Measurements from ENCODE around the gene SDK1.

SDK1 gene

DNA sequence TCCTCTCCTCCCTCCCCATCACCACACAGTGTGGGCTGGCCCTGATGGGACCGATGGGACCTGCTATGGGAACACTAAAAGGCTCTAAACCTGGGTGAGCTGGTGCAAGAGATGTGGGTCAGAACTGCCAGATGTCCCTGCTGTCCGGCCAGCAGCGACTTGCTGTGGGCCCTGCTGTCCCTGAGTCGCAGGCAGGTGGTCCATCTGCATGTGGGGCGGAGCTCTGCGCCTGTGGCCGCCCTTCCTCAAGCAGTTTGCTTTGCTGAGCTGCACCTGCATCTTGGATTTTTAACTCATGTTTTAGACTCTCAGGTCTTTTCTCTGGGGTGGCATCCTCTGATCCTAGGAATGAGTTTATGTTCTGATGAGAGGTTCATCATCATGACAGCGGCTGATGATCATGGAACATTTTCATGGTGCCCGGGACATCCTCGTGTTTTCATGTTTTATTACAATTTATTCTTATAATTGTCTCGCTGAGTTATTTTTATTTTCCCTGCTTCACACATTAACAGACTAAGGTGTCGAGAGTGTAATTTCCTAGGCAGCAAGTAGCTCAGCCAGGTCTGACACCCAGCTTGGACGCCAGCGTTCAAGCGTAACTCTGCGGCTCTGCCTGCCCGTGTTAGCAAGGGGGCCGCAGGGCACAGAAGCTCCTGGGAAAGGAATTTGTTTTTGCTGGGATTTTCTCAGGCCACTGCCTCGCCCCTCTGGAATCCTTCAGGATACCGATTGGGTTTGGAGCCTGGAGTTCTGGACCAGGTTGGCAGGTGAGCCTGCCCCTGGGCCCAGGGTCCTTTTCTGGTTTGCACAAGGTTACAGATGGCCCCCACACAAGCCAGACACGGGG, 765.8 kb downstream of the SDK1 start:
- no peak for DNase-seq

DNA sequence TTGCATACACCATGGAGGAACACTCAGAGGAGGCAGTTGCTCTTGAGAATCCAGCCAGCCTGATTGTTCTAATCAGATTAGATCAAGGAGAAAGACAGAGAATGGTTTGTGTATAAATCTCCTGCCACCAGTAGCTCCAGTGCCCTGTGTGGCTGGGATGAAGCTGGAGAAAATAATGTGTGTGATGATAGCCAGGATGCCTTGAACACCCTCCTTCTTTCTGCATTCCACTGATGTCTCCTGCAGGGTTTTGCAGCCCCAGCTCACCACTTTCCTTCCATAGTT, 766.4 kb downstream of the SDK1 start:
- DNase-seq: no peak

DNA sequence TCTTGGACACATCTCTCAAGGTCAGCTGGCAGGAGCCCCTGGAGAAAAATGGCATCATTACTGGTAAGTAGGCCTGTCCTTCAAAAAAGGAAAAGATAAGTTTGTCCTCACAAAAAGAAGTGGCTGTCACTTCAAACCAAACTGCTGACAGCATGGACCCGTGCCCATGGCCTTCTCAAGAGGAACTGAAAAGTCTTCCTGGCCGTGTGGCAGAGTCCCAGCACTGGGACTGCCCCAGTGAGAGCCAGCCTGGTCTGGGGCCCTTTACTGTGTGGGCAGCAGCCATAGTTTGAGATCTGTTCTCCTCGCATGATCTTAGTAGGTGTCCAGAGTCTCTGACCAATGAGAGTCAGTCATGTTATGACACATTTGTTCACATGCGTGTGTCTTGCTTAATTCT, 766.8 kb downstream of the SDK1 start:
- no peak for DNase-seq

DNA sequence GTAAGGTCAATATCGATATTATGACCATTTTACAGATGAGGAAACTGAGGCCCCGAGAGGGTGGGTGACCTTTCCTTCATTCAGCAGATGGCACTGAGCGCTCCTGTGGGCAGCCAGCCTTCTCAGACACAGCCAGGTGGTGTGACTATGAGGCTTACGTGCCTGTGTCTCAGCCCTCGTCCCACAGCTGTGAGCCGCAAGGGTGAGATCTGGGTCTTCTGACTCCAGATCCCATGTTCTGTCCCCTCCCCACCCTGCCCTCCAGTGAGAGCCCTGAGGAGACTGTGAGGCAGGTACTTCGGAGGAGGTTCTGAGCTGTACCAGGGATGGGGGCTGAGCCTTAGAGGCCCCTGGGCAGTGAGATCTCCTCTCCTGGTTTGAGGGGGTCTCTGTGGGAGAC, 767.2 kb downstream of the SDK1 start:
- no peak for DNase-seq

DNA sequence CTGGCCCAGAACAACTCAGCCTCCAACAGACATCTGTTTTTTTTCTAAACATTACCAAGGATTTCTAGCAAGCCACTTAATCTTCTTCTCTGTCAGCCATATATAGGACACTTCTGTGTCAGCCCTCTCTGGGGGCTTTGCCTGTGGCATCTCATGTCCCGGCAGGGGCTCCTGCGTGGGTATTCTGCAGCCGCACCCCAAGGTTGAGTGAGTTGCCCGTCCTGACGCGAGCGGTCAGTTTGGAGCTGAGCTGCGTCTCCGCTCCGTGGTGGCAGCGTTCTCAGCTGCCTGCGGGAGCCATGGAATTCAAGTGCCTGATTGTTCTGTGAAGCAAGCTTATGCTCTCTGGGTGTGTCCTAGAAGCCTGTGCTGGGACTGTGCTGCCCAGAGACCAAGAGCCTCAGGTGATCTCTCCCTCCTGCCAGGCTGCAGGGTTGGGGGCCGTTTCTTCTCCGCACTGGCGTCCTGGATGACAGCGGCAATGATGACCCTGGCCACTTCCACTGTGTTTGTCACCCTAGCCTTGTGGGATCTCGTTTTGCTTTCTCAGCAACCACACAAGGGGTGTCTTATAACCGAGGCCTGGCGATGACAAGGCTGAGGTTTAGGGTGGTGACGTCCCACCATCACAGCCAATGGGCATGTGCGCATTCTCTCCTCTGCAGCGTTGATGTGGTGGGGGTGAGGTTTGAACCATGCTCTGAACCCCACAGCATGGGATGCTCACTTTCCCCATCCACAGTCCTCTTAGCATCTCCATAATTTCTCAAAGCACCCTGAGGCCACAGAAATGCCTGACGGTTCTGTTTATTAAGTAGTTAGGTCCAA, 768.4 kb downstream of the SDK1 start:
- no peak for DNase-seq

DNA sequence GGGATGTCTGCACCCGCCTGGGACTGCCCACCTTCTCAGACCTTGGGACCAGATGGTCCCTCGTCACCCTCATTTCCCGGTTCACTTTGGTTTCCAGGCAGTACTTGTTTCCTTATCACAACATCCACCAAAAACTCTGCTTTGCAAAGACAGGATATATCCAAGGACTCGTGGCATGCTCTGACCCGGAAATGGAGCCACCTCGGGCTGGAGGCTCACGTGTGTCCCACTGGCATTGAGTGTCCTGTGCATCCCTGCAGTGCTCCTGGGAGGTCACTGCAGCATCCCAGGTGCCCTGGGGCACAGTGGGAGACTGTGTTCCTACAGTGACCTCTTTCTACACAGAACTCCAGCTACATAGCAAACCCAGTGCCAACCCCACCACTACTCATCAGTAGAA, 769.2 kb downstream of the SDK1 start:
- no peak for DNase-seq

DNA sequence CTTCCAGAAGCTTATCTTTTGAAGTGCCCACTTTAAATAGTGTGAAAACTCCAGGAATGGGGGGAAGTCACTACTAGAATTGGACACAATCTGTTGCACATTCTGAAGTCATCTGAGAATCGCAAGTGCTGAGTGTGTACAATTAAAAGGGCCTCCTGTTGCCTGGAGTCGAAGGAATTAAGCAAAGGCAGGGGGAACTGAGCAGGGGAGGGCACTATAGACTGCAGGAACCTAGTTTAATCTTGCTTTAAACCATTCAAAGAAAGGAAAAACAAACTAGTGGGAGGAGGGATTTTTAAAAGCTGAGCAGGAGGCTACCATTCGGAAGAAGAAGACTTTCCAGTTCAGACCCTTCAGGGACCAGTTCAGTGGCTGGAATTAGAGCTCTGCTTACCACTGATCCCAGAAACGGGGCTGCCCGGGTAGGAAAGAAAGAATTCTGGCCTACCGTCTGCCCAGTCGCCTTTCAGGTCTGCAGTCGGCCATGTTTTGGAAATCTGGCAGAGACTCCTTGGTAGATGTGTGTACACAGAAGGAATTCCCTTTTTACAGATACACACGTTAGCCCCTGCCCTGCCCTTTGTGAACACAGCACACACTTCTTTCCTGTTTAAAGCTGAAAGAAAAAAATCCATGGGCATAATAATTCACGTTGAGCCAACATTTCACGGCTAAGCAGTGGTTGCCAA, 770.5 kb downstream of the SDK1 start:
- no peak for DNase-seq

DNA sequence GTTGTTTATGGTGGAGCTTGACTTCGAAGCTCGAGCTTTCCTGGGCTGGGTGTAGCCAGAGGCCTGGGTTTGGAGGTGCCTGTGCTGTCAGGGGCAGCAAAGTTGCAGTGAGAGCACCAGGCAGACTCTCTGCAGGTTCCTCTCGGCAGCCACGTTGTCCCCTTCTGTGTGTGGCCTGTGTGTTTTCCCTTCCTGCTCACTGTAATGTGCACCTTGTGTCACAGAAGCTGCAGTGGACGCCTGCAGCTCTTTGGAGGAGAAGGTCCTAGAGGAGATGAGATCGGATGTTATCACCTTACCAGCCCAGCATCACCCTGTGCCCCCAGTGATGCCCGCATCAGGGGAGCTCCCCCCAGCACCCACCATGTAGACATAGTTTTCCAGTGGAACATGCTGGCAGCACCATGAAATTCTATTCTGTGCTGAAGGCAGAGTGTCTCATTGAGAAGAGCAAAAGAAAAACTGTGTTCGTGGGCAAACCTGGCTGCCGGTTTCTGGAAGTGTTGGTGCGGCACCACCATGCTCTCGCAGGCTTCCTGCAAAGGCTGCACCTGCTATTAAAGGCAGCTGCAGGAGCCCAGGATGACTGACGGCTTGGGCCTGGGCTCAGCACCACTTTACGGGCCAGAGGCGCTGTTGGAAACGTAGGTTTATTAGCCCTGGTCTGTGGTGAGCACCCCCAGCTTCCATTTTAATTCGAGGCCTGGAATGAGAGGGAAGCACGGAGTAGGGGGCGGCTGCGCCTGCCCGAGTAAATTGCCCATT, 771.3 kb downstream of the SDK1 start:
- DNase-seq: no peak

DNA sequence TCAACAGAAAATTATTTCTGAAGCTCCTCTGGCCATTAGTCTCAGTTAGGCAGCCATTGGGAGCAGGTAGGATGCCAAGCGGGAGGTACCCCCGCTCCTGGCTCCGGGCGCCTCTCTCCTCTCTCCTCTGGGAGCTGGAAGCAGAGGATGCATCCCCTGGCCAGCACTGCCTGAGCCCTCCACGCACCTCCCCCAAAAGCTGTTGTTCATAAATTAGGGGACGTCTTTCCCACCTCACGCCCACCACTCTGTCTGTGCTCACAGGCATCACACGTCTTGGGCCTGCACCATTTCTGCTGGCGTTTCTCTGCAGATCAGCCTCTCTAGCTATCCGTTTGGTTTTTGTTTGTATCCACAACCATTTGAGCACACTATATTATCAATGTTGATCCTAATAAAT, 772.0 kb downstream of the SDK1 start:
- no peak for DNase-seq

DNA sequence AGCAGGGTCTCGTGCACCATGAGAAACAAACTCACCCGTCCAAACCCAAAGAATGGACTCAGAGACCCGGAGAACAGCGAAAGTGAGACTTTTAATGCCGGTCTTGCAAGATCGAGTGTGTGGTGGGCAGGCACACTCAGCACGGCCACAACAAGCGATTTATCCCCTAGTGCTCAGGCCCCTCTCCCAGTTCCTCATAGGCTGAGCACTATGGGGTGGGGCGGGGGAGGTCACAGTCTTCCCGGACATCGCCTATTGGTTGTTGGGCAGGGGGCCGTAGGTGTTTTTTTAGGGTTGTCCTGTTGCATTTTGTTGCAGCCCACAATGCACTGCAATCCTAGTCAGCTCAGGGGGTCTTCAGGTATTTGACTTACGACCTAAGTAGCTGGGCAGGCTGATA, 772.7 kb downstream of the SDK1 start:
- no peak for DNase-seq

DNA sequence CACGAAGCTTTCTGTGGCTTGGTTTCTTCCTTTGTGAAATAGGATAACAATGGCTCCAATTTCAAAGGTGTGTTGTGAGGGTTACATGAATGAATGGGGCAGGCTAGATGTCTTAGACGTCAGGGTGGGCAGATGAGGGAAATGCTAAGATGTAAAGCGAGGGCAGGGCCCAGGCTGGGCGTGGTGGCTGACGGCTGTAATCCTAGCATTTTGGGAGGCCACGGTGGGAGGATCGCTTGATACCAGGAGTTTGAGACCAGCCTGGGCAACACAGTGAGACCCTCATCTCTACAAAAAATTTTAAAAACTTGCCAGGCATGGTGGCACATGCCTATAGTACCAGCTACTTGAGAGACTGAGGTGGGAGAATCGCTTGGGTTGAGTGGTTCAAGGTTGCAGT, 773.4 kb downstream of the SDK1 start:
- DNase-seq: no peak

DNA sequence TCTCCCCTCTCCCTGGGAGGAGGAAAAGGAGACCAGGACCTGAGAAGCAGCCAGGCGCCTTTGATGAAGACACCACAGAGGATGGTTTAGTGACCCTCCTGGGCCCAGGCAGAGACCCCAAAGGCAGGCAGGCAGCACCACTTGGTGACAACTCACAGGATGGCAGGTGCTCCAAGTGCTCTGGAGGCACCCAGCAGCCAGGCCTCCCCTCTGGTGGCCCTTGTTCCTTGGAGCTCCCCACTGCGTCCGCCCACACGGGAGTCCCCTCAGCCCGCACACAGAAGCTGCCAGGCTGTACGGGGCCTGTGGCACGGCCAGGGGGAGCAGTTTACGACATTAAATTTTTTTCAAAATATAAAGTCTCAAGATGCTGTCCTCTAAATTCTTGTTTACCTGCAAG, 773.9 kb downstream of the SDK1 start:
- no peak for DNase-seq

DNA sequence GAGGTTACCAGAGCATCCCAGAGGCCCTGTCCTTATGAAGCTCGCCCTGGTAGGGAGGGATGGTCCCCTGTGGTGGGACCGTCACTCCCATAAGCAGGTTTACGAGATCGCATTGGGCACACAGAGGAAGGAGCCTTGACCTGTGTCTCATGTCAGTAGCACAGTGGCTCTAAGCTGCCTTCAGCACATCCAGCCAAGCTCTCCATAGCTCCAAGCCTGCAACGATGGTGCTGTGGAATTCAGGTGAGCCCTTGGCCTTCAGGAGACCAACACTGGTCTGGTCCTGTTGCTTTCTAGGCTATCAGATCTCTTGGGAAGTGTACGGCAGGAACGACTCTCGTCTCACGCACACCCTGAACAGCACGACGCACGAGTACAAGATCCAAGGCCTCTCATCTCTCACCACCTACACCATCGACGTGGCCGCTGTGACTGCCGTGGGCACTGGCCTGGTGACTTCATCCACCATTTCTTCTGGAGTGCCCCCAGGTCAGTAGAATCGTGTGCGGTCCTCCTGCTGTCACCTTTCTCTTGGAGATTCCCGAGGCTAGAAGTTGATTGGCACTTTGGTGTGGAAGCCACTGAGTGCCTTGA, 775.7 kb downstream of the SDK1 start:
- DNase-seq: no peak

DNA sequence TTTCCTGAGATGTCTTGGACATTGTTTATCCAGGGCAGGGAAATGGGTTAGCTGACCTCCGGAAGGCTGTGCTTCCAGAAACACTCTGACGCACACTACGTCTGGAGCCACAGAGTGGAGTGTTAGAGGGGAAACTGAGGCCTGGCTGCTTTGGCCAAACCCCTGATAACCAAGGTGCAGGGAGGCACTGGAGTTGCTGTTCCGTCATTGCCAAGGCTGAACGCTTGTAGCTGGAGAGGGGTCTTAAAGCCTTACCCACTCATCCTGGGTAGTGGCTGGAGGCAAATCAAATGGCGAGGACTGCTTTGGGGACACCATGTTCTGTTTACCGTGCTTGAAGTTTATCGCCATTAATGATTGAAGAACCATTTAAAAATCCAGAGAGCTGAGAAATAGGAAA, 776.9 kb downstream of the SDK1 start:
- DNase-seq: no peak

DNA sequence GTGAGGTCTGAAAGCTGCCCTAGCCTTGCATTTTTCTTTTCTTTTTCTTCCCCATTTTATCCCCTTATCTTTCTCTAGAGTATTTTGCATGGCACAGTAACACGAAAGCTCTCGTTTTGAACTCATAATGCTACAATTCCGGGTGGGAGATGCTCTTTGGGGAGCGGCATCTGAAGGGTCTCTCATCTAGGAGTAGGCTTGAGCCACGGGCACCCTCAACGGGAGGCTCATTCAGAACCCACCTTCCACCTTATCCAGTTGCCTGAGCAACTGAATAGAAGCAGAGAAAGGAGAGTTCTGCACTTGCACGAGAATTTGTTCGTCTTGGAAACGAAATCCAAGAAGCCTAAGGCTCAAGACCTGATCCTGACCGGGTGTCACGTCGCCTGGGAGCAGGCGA, 777.5 kb downstream of the SDK1 start:
- DNase-seq: no peak

DNA sequence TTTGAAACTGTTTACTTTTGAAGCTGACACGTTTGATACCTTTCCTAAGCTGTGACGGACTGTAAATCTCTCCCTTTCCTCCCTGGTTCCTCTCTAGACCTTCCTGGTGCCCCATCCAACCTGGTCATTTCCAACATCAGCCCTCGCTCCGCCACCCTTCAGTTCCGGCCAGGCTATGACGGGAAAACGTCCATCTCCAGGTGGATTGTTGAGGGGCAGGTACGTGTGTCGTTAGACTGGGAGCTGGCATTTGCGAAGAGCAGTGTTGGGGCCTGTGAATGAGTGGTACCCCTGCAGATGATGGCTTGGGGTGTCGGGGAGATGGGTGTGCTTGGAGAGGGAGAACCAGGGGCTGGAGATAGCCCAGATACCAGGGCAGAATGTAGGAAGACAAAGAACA, 778.3 kb downstream of the SDK1 start:
- DNase-seq: no peak

DNA sequence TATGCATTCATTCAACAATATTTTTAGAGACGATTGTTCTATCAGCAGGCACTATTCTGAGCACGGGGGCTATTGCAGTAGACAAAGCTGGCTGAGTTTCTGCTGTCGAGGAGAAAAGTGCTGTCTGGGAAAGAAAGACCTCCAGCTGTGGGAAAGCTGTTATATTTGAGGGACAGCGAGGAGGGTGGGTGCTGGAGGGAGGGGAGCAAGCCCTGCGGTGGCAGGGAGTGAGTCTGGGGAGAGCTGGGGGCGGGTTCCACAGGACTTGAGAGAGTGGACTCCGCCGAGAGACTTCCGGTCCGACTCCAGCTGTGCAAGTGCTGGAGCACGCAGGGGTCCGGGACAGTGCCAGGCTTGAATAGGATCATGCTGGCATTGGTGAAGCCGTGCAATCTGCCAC, 778.9 kb downstream of the SDK1 start:
- no peak for DNase-seq

DNA sequence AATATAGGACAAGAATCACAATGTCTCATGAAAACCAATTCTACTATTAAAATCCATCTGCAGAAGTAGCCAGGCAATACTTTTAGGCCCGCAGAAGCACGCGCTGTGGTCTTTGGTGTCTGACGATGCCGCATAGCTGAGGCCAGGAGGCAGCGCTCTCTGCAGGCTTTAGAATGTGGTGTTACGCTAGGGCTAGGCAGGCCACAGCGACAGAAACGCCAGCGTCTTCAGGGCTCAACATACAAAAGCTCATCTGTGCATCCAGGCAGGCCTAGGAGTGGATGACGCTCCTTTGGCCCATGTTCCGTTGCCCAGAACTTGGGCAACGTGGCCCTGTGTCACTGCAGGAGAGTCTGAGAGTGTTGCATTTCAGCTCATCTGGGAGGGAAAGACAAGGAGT, 779.9 kb downstream of the SDK1 start:
- DNase-seq: no peak

DNA sequence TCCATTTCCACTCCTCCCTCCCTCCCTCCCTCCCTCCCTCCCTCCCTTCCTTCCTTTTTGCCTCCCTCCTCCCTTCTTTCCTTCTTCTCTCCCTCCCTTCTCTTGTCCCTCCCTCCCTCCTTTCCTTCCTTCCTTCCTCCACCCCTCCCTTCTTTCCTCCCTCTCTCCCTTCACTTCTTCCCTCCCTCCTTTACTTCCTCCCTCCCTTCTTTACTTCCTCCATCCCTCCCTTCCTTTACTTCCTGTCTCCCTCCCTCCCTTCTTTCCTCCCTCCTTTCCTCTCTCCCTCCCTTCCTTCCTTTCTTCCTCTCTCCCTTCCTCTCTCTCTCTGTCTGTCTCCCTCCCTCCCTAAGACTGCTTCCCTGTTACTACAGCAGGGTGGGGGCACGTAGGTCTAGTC, 782.5 kb downstream of the SDK1 start:
- DNase-seq: no peak

DNA sequence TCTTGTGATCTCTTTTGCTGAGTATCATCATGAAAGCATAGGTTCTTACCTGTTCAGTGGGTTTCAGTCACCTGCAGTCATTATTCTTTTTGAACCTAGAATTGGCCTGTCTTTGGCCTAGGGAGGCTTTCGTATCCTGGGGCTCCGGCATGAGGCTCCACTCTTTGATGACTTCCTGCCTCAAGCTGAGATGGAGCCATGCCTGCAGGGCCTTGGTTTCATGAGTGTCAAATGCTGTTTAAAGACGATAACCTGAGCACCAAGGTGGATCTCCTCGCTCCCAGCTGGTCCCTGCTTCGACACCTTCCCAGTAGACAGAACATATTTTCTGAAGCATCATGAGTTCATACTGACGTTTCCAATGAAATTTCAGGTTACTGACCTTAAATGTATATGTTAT, 783.2 kb downstream of the SDK1 start:
- no peak for DNase-seq

DNA sequence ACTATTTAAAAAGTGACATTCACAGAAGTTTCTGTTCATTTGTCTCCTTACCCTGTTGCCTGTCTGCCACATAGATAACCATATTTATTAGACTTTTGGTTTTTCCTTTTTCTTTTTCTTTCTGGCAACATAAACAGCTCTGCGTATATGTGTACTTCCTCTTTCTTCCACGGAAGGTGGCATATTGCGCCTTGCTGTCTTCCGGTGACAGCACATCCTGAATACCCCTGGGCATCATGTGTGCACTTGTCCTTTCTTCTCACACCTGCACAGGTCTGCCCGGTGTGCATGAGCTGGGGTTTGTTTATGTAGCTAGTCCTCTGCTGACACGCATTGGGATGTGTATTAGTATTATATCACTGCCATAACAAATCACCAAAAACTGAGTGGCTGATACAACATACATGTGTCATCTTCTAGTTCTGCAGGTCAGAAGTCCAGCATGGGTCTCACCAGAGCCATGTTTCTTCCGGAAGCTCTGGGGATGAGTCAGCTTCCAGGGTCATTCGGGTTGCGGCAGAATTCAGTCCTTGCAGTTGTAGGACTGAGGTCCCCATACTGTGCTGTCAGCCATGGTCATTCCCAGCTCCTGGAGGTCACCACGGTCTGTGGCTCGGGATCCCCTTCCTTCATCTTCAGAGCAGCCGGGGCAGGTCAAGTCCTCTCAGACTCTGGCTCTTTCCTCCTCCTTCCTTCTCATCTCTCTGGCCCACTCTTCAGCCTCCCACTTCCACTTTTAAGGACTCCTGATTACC, 785.1 kb downstream of the SDK1 start:
- no peak for DNase-seq

DNA sequence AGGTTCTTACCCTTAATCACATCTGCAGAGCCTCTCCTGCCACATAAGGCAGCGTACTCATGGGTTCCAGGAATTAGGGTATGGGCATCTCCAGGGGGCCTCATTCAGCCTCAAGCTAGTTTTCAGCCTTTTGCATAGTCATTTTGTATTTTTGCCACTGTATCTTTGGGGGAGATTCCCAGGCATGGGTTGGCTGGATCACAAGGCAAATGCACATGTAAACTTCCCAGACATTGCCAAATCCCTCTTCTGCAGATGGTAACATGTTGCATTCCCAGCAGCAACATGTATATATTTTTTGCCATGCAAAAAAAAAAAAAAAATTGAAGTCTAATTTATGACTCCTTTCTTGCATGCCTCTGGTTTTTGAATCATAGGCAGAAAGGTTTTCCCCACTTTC, 785.7 kb downstream of the SDK1 start:
- no peak for DNase-seq

Measured in NCI-H1436 (cell line).